Measurements from ENCODE around the gene SULT4A1.

DNA sequence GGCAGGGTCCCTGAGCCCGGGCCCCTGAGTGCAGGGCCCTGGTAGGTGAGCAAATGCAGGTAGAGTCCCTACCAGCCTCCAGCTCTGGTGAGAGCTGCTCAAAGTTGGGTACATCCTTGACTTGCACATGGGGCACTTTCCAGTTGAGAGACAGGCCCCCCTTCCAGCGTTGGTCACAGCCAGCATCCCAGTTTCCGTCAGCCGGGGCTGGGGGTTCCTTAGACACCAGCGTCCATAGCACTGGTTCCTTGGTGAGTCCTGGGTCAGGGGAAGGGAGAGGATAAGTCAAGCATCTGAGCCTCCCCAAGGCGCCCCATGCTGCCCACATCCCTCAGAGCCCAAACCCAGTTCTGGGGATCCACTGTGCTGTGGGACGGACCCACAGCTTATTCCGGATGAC lies 23.9 kb upstream of the SULT4A1 start:
- no peak for TF ChIP-seq CTCF (conservative IDR thresholded peaks at IDR 0.05; ENCODE audit: low read depth, low read length)
- no peak for TF ChIP-seq CEBPB (IDR thresholded peaks at IDR 0.05; ENCODE audit: low read depth, low read length)
- TF ChIP-seq FOS (IDR thresholded peaks at IDR 0.05; ENCODE audit: low read depth, low read length): no peak
- TF ChIP-seq SMC3 (IDR thresholded peaks at IDR 0.05; ENCODE audit: low read depth, low read length): no peak
- TF ChIP-seq POLR2A (IDR thresholded peaks at IDR 0.05; ENCODE audit: low read depth, low read length): no peak
- TF ChIP-seq RAD21 (IDR thresholded peaks at IDR 0.05; ENCODE audit: low read length): no peak
- no peak for TF ChIP-seq USF2 (IDR thresholded peaks at IDR 0.05; ENCODE audit: low read depth, low read length)
